ENCODE measurements around the gene MYRIP. TPM values are rescaled to one million over a fixed set of nuclear protein-coding genes. Genes with fewer than 3 reads are reported as not detected.
"Not testable (repeated sequence)": the region's sequence is repeated elsewhere in the genome, so short reads cannot be mapped to it uniquely, and the experiment has no call there.

Gene MYRIP
- total RNA-seq, 2 donors from 2014 or later: not detected

DNA sequence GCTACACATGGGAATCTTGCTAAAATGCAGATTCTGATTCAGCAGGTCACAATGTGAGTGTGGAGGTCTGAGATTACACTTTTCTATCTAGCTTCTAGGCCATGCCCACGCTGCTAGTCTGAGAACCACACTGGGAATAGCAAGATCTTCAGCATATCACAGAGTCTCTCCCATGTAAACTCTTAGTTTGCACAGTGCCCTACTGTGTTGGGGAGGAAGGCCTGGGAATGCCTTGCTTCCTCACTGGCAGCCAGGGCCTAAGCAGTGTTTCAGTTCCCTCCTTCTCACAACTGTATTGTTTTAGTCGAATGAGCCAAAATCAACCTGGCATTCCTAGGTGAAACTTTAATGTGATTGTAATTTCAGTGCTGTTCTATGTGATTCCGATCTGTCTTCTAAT lies 320.1 kb downstream of the MYRIP start:
- ATAC-seq (replicated peaks): no peak
- no peaks in the 10 kb centered on the region for H3K36me3 Mint-ChIP-seq (ENCODE audit: low read depth)
- peaks cover 11% of the 10 kb centered on the region for H3K9me3 Mint-ChIP-seq
- H3K4me1 Mint-ChIP-seq: no peaks in the 10 kb centered on the region
- no peak overlapping the region for H3K4me3 Mint-ChIP-seq
- no peak overlapping the region for H3K27ac Mint-ChIP-seq
- peaks cover 14% of the 10 kb centered on the region for H3K27me3 Mint-ChIP-seq

DNA sequence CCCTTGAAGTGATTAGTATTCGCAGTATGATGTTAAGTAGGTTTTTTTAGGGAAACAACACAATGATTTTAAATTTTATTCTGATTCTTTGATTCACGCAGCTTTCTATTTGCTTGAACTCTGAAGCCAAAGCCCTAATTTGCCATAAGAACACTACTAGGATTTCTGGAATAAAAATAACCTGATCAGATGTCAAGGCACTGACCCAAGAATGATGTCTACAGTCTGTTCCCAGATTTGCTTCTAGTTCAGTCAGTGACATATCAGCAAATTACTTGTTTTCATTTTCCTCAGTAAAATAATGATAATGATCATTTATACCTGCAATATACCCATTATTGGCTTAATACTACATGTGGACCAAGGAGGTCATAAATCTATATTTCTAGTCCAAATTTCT lies 320.6 kb downstream of the MYRIP start:
- no peak overlapping the region for H3K27ac Mint-ChIP-seq
- peaks cover 11% of the 10 kb centered on the region for H3K9me3 Mint-ChIP-seq
- no peaks in the 10 kb centered on the region for H3K36me3 Mint-ChIP-seq (ENCODE audit: low read depth)
- no peak overlapping the region for H3K4me3 Mint-ChIP-seq
- peaks cover 15% of the 10 kb centered on the region for H3K27me3 Mint-ChIP-seq
- no peaks in the 10 kb centered on the region for H3K4me1 Mint-ChIP-seq
- ATAC-seq (replicated peaks): no peak

DNA sequence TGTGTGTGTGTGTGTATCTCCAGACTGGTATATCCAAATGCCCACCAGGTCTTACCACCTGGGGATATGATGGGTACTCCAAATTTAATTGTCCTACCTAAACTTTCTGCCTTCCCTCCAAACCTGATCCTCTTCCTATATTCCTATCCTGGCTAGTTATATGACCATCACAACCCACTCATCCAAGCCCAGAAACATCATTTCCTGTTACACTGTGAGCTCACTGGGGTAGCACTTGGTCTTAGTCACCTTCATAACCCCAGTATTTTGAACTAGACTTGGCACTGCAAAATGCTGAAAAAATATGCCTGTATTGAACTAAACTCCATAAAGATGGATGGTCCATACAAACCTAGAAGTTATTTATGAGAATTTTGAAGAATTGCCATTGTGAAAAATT lies 321.3 kb downstream of the MYRIP start:
- H3K36me3 Mint-ChIP-seq (ENCODE audit: low read depth): no peaks in the 10 kb centered on the region
- ATAC-seq (replicated peaks): no peak
- H3K9me3 Mint-ChIP-seq: peaks cover 11% of the 10 kb centered on the region
- peaks cover 19% of the 10 kb centered on the region for H3K27me3 Mint-ChIP-seq
- no peaks in the 10 kb centered on the region for H3K4me1 Mint-ChIP-seq
- H3K27ac Mint-ChIP-seq: no peak overlapping the region
- no peak overlapping the region for H3K4me3 Mint-ChIP-seq

DNA sequence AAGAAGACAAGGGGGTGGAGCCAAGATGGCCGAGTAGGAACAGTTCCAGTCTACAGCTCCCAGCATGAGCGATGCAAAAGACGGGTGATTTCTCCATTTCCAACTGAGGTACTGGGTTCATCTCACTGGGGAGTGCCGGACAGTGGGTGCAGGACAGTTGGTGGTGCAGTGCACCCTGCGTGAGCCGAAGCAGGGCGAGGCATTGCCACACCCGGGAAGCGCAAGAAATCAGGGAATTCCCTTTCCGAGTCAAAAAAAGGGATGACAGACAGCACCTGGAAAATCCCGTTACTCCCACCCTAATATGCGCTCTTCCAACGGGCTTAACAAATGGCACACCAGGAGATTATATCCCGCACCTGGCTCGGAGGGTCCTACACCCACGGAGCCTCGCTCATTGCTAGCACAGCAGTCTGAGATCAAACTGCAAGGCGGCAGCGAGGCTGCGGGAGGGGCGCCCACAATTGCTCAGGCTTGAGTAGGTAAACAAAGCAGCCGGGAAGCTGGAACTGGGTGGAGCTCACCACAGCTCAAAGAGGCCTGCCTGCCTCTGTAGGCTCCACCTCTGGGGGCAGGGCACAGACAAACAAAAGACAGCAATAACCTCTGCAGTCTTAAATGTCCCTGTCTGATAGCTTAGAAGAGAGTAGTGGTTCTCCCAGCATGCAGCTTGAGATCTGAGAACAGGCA lies 324.6 kb downstream of the MYRIP start:
- Mint-ChIP-seq H3K9me3 (peaks cover 11% of the 10 kb centered on the region), H3K27me3 (peaks cover 22% of the 10 kb centered on the region)
- not testable (repeated sequence) for H3K27ac Mint-ChIP-seq; H3K36me3 Mint-ChIP-seq (ENCODE audit: low read depth); H3K4me3 Mint-ChIP-seq; H3K4me1 Mint-ChIP-seq; ATAC-seq (replicated peaks)

DNA sequence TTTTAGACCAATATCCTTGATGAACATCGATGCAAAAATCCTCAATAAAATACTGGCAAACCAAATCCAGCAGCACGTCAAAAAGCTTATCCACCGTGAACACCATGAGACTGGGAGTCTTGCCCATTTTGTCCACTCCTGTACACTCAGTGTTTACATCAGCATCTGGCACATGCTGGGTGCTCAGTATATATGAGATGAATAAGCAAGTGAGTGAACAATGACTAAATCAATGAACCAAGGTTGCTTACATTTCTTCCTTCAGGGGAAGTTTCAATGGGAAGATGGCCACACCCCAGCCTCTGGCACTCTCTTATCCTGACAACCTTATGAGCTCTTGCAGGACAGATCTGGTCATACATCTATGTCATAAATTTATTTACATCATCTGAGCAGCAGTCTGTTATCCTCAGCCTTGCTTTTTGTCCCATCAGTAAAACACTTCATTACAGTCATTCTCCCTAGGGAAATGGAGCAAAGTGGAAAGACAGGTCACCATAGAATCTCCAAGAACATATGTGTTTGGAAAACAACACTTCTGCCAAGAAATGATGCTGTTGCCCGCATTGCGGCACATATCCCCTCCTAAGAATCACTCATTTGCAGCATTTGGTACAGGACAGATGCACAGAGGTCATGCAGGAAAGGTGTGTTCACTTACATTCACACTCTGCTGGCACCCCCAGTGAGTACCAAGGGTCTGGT lies 328.3 kb downstream of the MYRIP start:
- Mint-ChIP-seq H3K27me3 (peaks cover 18% of the 10 kb centered on the region), H3K27ac (no peak overlapping the region), H3K4me1 (no peaks in the 10 kb centered on the region), H3K9me3 (peaks cover 11% of the 10 kb centered on the region), H3K36me3 (ENCODE audit: low read depth) (no peaks in the 10 kb centered on the region), H3K4me3 (no peak overlapping the region)
- ATAC-seq (replicated peaks): no peak

DNA sequence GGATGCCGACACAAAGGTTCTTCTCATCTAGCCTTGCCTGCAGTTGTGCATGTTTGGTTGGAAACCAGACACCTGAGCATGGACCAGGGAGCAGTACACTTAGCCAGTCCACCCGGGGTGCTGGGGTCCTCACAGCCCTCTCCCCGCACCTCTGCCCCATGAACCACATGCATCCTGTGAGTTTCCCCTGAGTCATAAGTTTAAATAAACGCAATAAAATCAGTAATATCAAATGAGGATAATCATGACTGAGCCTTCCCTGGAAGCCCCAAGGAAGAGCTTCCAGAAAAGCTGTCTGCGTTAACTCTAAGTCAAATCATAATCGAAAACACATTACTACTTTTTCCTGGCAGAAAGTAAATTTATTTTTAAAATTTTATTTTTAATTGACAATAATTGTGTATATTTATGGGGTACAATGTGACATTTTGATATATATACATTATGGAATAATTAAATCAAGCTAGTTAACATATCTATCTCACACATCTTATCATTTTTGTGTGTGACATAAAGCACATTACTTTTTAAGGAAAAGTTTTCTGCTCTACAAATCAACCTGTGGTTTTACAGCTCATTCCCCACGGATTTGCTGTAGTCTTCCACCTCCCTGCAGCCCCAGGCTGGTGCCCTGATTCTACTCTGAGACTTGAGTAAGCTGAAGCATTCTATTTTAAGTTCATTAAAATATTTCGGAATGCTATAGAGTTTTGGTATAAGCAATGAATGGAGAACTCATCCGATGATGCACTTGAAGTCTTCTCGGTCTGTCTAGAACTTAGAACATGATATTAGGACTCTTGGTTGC lies 334.1 kb downstream of the MYRIP start:
- H3K27ac Mint-ChIP-seq: no peak overlapping the region
- no peaks in the 10 kb centered on the region for H3K9me3 Mint-ChIP-seq
- no peak for ATAC-seq (replicated peaks)
- peaks cover 6% of the 10 kb centered on the region for H3K27me3 Mint-ChIP-seq
- H3K4me3 Mint-ChIP-seq: no peak overlapping the region
- no peaks in the 10 kb centered on the region for H3K4me1 Mint-ChIP-seq
- no peaks in the 10 kb centered on the region for H3K36me3 Mint-ChIP-seq (ENCODE audit: low read depth)

DNA sequence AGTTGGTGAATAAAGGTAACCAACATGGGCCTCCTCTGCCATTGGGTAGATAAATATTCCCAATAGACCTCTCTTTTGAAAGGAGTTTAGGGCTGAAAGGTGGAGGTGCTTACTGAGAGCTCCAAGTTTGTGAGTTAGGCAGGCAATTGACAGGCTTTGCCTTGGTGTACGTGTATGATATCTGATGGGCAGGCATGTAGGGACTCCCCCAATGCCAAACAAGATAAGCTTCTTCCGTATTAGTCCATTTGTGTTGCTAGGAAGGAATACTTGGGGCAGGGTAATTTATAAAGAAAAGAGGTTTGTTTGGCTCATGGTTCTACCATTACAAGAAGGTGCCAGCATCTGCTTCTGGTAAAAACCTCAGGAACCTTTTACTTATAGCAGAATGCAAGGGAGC lies 339.4 kb downstream of the MYRIP start:
- Mint-ChIP-seq H3K36me3 (ENCODE audit: low read depth) (no peaks in the 10 kb centered on the region), H3K4me1 (no peaks in the 10 kb centered on the region), H3K27me3 (peaks cover 3% of the 10 kb centered on the region), H3K27ac (no peak overlapping the region), H3K9me3 (no peaks in the 10 kb centered on the region), H3K4me3 (no peak overlapping the region)
- ATAC-seq (replicated peaks): no peak

DNA sequence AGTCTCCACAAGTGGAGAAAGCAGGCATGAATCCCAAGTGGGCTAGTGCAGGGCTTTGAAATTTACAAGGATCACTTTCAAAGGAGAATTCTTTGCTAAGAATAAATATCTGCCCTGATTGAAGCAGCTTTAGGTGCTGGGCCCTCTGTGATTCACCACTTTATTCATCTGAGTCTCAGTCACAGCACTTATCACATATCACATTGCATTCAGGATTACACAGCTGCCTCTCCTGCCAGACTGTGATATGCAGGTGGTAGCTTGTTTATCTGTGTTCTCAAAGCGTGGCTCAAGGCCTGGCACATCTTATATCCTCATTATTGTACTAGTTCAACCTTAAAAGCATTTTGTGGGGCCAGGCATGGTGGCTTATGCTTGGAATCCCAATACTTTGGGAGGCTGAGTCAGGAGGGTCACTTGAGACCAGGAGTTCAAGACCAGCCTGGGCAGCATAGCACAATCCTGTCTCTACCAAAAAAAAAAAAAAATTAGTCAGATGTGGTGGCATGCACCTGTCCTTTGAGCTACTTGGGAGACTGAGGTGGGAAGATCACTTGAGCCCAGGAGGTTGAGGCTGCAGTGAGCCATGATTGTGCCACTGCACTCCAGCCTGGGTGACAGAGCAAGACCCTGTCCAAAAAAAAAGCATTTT lies 343.2 kb downstream of the MYRIP start:
- Mint-ChIP-seq H3K9me3 (no peaks in the 10 kb centered on the region), H3K4me1 (no peaks in the 10 kb centered on the region), H3K27ac (no peak overlapping the region), H3K4me3 (no peak overlapping the region), H3K36me3 (ENCODE audit: low read depth) (no peaks in the 10 kb centered on the region), H3K27me3 (no peaks in the 10 kb centered on the region)
- no peak for ATAC-seq (replicated peaks)

DNA sequence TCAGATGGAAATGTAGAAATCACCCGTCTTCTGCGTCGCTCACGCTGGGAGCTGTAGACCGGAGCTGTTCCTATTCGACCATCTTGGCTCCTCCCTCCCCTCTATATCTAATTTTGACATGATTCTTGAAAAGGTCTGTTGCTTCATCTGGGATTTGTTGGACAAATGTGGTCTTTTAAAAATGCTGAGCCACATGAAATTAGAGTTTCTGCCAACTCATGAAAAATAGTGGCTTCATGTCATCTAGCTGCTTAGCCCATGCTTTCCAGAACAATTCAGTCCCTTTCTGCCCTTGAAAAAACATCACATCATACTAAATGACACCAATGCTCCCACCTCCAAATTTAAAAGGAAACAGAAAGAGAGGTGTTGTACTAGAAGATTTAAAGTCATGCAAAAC lies 351.5 kb downstream of the MYRIP start:
- Mint-ChIP-seq H3K4me3 (no peak overlapping the region), H3K36me3 (ENCODE audit: low read depth) (no peaks in the 10 kb centered on the region), H3K9me3 (peaks cover 10% of the 10 kb centered on the region), H3K4me1 (no peaks in the 10 kb centered on the region), H3K27me3 (peaks cover 13% of the 10 kb centered on the region), H3K27ac (no peak overlapping the region)
- no peak for ATAC-seq (replicated peaks)

DNA sequence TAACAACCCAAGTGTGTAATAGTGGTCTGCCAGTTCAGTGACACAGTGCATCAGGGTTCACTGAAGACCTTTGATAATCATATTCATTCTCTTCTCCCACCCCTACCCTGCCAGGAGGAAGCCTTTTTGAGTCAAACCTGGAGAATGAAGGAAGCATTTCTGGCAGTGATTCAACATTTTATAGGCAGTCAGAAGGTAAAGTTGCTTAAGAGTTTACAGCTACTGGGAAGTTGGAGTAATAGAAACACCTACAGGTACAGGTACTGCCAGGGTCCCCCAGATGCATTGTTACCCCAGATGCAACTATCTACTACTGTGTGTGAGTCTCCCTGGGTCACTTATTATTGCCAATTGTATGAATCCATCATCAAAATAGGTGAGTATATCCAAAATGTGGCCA lies 353.2 kb downstream of the MYRIP start:
- H3K27ac Mint-ChIP-seq: no peak overlapping the region

DNA sequence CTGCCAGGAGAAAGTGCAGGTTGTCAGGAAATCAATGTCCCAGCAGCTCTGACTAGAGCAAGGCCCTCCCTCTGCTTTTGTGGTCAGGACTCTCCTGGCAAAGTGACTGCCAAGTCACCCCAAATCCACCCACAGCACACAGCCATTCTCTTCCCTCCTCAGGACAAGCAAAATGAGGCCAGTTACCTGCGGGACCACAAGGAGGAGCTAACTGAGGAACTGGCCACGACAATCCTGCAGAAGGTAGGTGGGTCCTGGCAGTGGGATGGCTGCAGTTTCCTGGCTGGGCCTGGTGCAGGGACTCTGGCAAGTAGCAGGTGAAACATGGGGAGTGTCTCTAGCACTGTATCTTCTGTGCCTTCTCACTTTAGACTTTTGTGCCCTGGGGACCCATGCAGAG lies 357.6 kb downstream of the MYRIP start:
- Mint-ChIP-seq H3K27me3 (peaks cover 26% of the 10 kb centered on the region), H3K27ac (no peak overlapping the region), H3K4me3 (no peak overlapping the region), H3K36me3 (ENCODE audit: low read depth) (no peaks in the 10 kb centered on the region), H3K4me1 (peaks cover 3% of the 10 kb centered on the region), H3K9me3 (no peaks in the 10 kb centered on the region)
- ATAC-seq (replicated peaks): no peak

More for the DNA sequence above, 353.2 kb downstream of the MYRIP start:
- Mint-ChIP-seq H3K9me3 (peaks cover 10% of the 10 kb centered on the region), H3K27me3 (peaks cover 18% of the 10 kb centered on the region), H3K36me3 (ENCODE audit: low read depth) (no peaks in the 10 kb centered on the region), H3K4me3 (no peak overlapping the region), H3K4me1 (no peaks in the 10 kb centered on the region)
- no peak for ATAC-seq (replicated peaks)

DNA sequence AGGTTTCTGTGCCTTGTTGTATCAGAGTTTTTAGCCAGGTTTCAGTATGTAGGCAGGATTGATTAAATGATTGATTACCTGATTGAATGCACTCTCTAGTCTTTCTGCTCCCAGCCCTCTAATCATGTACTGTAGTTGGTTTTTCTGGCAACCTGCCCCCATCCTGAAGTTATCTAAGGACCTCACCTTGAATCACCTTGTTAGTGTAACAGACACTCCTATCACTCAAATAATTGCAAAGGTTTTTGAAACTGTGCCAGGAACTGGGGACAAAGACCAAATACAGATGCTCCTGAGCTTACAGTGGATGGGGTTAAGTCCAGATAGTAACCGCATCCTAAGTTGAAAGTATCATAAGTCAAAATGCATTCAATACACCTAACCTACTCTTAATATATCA lies 358.5 kb downstream of the MYRIP start:
- Mint-ChIP-seq H3K4me3 (no peak overlapping the region), H3K4me1 (peaks cover 3% of the 10 kb centered on the region), H3K27ac (no peak overlapping the region), H3K9me3 (no peaks in the 10 kb centered on the region), H3K36me3 (ENCODE audit: low read depth) (no peaks in the 10 kb centered on the region), H3K27me3 (peaks cover 26% of the 10 kb centered on the region)
- ATAC-seq (replicated peaks): no peak

DNA sequence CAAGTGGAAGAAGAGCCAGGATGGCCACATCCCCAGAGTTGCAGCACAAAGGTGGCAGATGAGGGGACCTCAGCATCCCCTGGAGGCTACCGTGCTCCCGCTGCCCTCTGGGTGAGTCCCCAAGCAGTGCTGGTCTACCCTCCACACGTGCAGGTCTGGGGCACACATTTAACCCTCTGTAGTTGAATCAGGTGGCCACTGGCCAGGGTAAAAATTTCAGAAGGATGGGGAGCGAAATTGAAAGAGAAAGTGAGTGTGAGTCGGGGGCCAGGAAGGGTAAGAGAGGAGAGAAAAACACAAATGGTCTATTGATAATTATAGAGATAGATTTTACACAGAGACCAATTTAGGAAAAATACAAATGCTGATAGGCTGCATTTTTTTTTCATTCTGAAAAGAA lies 360.6 kb downstream of the MYRIP start:
- H3K27ac Mint-ChIP-seq: no peak overlapping the region
- no peak overlapping the region for H3K4me3 Mint-ChIP-seq
- ATAC-seq (replicated peaks): no peak
- peaks cover 20% of the 10 kb centered on the region for H3K27me3 Mint-ChIP-seq
- H3K36me3 Mint-ChIP-seq (ENCODE audit: low read depth): no peaks in the 10 kb centered on the region
- H3K9me3 Mint-ChIP-seq: no peaks in the 10 kb centered on the region
- peaks cover 3% of the 10 kb centered on the region for H3K4me1 Mint-ChIP-seq

DNA sequence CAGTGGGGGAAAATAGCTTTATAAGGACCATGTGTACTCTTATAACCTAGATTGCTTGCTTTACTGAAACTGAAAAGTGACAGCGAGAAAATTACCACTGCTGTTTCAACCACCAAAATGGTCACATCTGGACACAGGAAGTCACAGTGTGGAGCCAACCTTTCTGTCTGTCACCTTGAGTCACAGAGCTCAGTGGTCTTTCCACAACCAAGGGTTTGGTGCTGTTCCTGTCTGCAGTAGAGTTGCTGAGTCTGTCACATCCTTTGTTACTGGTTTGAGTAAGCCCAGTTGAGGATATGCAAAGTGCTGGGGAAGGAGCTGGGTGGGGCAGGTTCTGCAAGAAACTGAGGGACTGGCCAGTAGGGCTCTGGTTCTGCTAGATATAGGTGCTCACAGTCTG lies 361.0 kb downstream of the MYRIP start:
- H3K27me3 Mint-ChIP-seq: peaks cover 20% of the 10 kb centered on the region
- H3K36me3 Mint-ChIP-seq (ENCODE audit: low read depth): no peaks in the 10 kb centered on the region
- no peak overlapping the region for H3K27ac Mint-ChIP-seq
- H3K4me1 Mint-ChIP-seq: peaks cover 3% of the 10 kb centered on the region
- H3K9me3 Mint-ChIP-seq: no peaks in the 10 kb centered on the region
- peak; percentile 86 for ATAC-seq (replicated peaks)
- H3K4me3 Mint-ChIP-seq: no peak overlapping the region

Data from activated T-helper 17 cell treated with anti-CD3 and anti-CD28 coated beads, Interleukin-2, amount 50 U/mL, for 72 hours (primary cell).